IPS-11a (cell line): Measurements from ENCODE around the gene GAS6.
"Not testable (repeated sequence)": the region's sequence is repeated elsewhere in the genome, so short reads cannot be mapped to it uniquely, and the experiment has no call there.

Experiments used
- H3K4me3 ChIP-seq: one replicate; pipeline ENCODE4 v1.5.1; 2013; ENCODE audit warnings: low read depth, low read length, control low read depth

The GAS6 gene

GRCh38 chr13:113811081-113811928 lies 52.6 kb downstream of the GAS6 start:
- H3K4me3 ChIP-seq = no peak overlapping the region

DNA sequence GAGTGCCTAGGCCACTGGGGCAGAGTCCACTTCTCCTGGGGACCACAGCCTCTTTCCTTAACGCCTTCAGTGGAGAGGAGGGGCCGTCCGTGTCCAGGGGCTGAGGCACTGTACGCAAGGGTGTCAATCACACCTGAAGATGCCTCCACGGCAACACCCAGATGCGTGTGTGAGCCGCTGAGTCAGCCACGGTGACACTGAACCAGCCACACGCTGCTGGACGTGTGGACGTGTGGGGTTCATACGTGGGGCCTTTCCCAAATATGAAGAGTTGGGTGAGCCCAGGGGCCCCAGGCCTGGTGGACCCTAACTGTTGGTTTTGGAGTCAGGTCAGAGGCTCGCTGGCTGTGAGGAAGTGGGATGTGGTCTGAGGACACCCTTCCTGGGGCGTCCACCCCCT lies 53.2 kb downstream of the GAS6 start:
- H3K4me3 ChIP-seq = no peak overlapping the region

- H3K4me3 ChIP-seq = no peak overlapping the region
Observed at GRCh38 chr13:113809934-113810333, 53.9 kb downstream of the GAS6 start.

- H3K4me3 ChIP-seq = no peak overlapping the region
Observed at GRCh38 chr13:113808058-113808834, 55.6 kb downstream of the GAS6 start.

- no peak overlapping the region for H3K4me3 ChIP-seq
Observed at GRCh38 chr13:113806526-113806925, 57.4 kb downstream of the GAS6 start.

GRCh38 chr13:113806104-113806471 lies 57.8 kb downstream of the GAS6 start:
- no peak overlapping the region for H3K4me3 ChIP-seq

- H3K4me3 ChIP-seq = no peak overlapping the region
Observed at GRCh38 chr13:113805431-113806103, 58.3 kb downstream of the GAS6 start.

GRCh38 chr13:113804703-113805430 lies 59.0 kb downstream of the GAS6 start:
- no peak overlapping the region for H3K4me3 ChIP-seq

DNA sequence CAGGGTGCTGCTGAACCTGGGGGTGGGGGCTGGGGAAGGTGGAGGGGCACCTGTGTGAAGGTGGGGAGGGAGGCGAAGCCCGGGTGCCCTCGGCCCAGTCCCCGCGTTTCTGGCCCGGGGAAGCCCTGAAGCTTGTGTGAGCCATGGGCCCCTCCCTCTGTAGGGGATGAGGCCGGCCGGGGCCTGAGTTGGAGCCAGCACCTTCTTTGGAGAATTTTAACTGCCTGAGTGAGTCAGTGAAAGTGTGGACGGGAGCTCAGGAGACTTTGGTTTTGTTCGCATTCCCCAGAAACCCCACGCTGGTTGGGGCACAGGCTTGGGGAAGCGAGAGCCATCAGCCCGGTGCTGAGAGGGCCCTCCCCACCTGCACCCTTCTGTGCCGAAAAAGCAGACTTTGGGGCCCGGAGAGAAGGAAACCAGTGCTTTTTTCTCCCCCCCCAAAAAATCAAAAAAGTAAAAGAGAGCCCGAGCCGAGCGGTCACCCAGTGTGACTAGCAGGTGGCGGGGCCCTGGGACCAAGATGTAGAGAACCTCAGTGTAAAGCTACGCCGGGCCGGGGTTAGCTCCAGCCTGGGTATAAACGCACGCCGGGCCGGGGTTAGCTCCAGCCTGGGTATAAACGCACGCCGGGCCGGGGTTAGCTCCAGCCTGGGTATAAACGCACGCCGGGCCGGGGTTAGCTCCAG lies 59.7 kb downstream of the GAS6 start:
- H3K4me3 ChIP-seq = no peak overlapping the region

- no peak overlapping the region for H3K4me3 ChIP-seq
Observed at GRCh38 chr13:113803409-113804016, 60.4 kb downstream of the GAS6 start.

DNA sequence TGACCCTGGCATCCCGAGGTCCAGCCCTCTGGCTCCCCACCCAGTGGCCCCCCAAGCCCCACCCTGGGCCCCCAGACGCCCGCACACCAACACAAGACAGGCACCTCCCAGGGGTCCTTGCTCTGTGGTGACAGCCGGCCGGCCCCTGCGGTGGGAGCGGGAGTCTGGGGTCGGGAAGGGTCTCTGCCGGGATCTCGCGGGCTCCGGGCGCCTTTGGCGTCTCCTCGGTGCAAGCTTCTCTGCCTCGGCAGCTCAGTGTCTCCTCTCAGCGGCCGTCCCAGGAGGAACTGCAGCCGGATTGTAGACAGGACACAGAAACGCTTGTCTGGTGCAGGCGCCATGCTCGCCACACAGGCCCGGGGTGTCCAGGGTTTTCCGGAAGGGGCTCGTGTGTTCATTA lies 61.1 kb downstream of the GAS6 start:
- no peak overlapping the region for H3K4me3 ChIP-seq

DNA sequence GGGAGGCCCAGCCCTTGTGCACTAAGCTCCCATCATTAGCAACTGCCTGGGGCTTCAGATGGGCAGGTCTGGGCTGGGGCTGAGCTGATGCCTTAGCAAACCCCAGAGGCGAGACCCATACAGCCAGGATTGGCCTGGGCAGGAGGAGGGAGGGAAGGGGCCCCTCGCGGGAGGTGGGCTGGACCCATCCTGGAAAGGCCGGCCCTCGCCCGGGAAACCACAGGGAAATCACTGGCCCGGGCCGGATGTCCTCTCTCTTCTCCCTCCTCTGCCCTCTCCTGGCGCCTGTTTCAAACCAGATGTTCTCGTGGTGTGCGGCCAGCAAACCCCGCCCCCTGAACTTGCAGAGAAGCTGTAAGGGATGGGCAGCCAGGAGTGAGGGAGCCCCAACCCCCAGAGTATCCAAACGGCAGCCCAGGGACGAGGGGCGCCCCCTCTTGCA lies 61.8 kb downstream of the GAS6 start:
- no peak overlapping the region for H3K4me3 ChIP-seq

GRCh38 chr13:113801289-113801961 lies 62.5 kb downstream of the GAS6 start:
- H3K4me3 ChIP-seq = no peak overlapping the region

DNA sequence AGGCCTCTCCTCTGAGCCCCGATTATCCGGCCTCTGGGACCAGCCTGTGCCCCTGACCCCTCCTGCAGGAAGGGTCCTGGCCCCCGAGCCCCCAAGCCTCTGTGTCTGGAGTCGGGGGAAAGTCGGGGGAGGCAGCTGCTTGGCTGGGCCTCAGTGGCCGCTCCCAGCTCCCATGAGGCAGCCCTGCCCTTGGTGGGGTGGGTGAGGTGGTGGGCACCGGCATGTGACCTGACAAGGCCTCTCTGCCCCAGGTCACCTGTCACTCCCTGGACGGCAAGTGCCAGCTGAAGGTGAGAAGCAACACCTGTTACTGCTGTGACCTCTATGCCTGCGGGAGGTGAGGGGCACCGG lies 63.3 kb downstream of the GAS6 start:
- no peak overlapping the region for H3K4me3 ChIP-seq

GRCh38 chr13:113798200-113798811 lies 65.6 kb downstream of the GAS6 start:
- H3K4me3 ChIP-seq = no peak overlapping the region

DNA sequence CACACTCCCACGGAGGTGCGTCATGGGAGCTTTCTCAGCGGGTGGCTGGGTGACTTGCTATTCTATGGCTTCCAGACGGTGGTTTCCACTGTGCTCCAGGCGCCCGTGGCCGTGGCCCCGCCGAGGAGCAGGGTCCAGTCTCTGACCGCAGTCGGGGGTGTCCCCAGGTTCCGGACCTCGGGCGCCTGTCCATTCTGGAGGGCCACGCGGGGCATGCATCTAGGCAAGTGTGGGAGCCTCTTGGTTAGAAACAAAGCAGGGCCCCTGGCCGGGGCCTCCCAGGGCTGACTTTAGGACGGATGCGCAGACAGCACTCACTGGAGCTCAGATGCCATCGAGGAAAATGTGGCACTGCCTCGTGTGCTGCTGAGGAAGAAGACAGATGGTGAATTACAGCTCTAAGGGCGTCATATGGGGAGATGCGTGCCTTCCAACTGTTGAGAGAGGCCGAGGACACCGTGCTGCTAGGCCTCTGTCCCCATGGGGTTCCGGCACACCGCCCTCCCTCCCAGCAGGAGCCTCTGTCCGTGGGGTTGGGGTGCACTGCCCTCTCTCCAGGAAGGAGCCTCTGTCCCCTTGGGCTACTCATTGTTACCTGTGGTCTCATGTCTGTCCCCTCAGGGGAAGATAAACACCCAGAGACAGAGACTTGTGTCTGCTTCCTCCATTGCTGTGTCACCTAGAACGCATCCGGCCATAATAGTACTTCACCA lies 66.8 kb downstream of the GAS6 start:
- no peak overlapping the region for H3K4me3 ChIP-seq

DNA sequence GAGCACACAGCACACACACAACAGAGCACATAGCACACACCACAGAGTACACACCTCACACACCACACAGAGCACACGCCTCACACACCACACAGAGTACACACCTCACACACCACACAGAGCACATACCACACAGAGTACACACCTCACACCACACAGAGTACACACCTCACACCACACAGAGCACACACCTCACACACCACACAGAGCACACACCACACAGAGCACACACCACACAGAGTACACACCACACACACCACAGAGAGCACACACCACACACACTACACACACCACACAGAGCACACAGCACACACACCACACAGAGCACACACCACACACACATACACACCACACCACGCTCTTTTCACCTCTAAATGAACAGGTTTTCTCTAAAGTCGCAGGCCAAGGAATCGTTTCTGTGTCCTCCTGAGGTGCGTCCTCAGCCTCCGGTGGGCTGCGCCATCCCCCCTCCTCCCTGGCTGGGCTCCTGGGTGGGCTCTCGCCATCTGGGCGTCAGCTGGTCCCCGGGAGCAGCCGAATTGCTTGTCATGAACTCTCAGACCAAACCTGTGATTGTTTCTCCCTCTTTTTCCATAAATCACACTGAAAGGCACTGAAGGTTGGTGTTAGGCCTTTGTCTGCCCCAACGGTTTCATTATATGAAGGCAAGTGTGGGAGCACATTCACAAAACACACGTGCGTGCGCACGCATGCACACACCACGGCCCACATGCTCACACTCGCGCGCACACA lies 67.5 kb downstream of the GAS6 start:
- H3K4me3 ChIP-seq = no peak overlapping the region

GRCh38 chr13:113795362-113795761 lies 68.5 kb downstream of the GAS6 start:
- not testable (repeated sequence) for H3K4me3 ChIP-seq
